Liver (tissue), 9 donors: Measurements from ENCODE around the gene FADS6. TPM values are rescaled to one million over a fixed set of nuclear protein-coding genes. Genes with fewer than 3 reads are reported as not detected.

Source experiments
- DNase-seq: peaks from one replicate; pipeline ENCODE4 v3.0.0-alpha.2; 2017; ENCODE audit warnings: low spot score
- H3K27ac ChIP-seq, 2 donors: one replicate each; pipeline ENCODE4 v1.7.0; 2013; ENCODE audit warnings: inconsistent platforms in 2 of 2, low read length in 2 of 2, control low read depth in 1 of 2, low read depth in 1 of 2, mild to moderate bottlenecking in 1 of 2
- H3K27me3 ChIP-seq, 4 donors: one replicate each; pipeline versions ENCODE4 v1.6.1 to v1.7.0; 2013; ENCODE audit warnings: low read length in 3 of 4, inconsistent platforms in 1 of 4, mild to moderate bottlenecking in 1 of 4, moderate library complexity in 1 of 4; ENCODE audit not compliant: control insufficient read depth in 4 of 4, insufficient read depth in 4 of 4
- H3K36me3 ChIP-seq, 4 donors: one replicate each; pipeline versions ENCODE4 v1.6.1 to v1.7.0; 2013; ENCODE audit warnings: low read length in 3 of 4, mild to moderate bottlenecking in 3 of 4, low read depth in 1 of 4, moderate library complexity in 1 of 4; ENCODE audit not compliant: control insufficient read depth in 4 of 4, insufficient read depth in 3 of 4
- H3K4me1 ChIP-seq, 4 donors: one replicate each; pipeline versions ENCODE4 v1.6.1 to v1.7.0; 2013; ENCODE audit warnings: low read length in 3 of 4, mild to moderate bottlenecking in 3 of 4, moderate library complexity in 1 of 4; ENCODE audit not compliant: control insufficient read depth in 4 of 4, insufficient read depth in 4 of 4
- H3K4me3 ChIP-seq, 3 donors: one replicate each; pipeline versions ENCODE4 v1.6.1 to v1.7.0; 2013; ENCODE audit warnings: low read length in 3 of 3, control low read depth in 1 of 3, low read depth in 1 of 3, mild to moderate bottlenecking in 1 of 3
- H3K9ac ChIP-seq, 2 donors: one replicate each; pipeline ENCODE4 v1.7.0; 2013; ENCODE audit warnings: low read length in 2 of 2, mild to moderate bottlenecking in 2 of 2, moderate library complexity in 2 of 2, control low read depth in 1 of 2, low read depth in 1 of 2
- H3K9me3 ChIP-seq, 4 donors: one replicate each; pipeline versions ENCODE4 v1.6.1 to v1.7.0; 2013; ENCODE audit warnings: low read length in 3 of 4; ENCODE audit not compliant: control insufficient read depth in 4 of 4
- CTCF ChIP-seq: fragments of 150-350 bp; IDR thresholded peaks from 2 replicates; pipeline ENCODE4 v1.5.1; 2017; ENCODE audit warnings: improper control_type of control experiment, low read depth, low read length; ENCODE audit not compliant: missing input control
- FOXA1 ChIP-seq: IDR thresholded peaks from 2 replicates; pipeline ENCODE4 v1.6.1; 2016; ENCODE audit warnings: antibody characterized with exemption
- FOXA2 ChIP-seq: IDR thresholded peaks from 2 replicates; pipeline ENCODE4 v1.6.1; 2016; ENCODE audit warnings: antibody characterized with exemption
- GABPA ChIP-seq, 2 donors: IDR thresholded peaks in 1 of 2; conservative IDR thresholded peaks in 1 of 2; 2 replicates each; pipeline ENCODE4 v1.6.1; 2016; ENCODE audit warnings: antibody characterized with exemption in 2 of 2, mild to moderate bottlenecking in 1 of 2, moderate library complexity in 1 of 2
- HNF4G ChIP-seq: IDR thresholded peaks from 2 replicates; pipeline ENCODE4 v1.6.1; 2016; ENCODE audit warnings: antibody characterized with exemption
- JUND ChIP-seq, 2 donors: IDR thresholded peaks; 2 replicates each; pipeline ENCODE4 v1.6.1; 2016; ENCODE audit warnings: antibody characterized with exemption in 2 of 2
- NR2F2 ChIP-seq: IDR thresholded peaks from 2 replicates; pipeline ENCODE4 v1.6.1; 2016; ENCODE audit warnings: antibody characterized with exemption
- RXRA ChIP-seq, 2 donors: IDR thresholded peaks; 2 replicates each; pipeline ENCODE4 v1.6.1; 2017 to 2018; ENCODE audit warnings: antibody characterized with exemption in 2 of 2, mild to moderate bottlenecking in 1 of 2
- SP1 ChIP-seq: IDR thresholded peaks from 2 replicates; pipeline ENCODE4 v1.6.1; 2018; ENCODE audit warnings: antibody characterized with exemption, mild to moderate bottlenecking
- TAF1 ChIP-seq: conservative IDR thresholded peaks from 2 replicates; pipeline ENCODE4 v1.6.1; 2016; ENCODE audit warnings: antibody characterized with exemption, mild to moderate bottlenecking
- YY1 ChIP-seq: IDR thresholded peaks from 2 replicates; pipeline ENCODE4 v1.6.1; 2016; ENCODE audit warnings: antibody characterized with exemption, mild to moderate bottlenecking
- WGBS: extraction: QIAGEN DNeasy Blood & Tissue Kit; methylation state at CpG from one replicate; pipeline ENCODE4 v1.1.7; 2013; 5-methylcytosine and 5-hydroxymethylcytosine counted together
- polyA plus RNA-seq, 2 donors: library from polyadenylated mRNA; stranded (reverse) in 1 of 2; unstranded in 1 of 2; fragments of 200-250 nt in 1 of 2; fragments of >200 nt in 1 of 2; fragmentation: Nextera tagmentation in 1 of 2; extraction: Ambion mirVana in 1 of 2; gene quantifications; one replicate each; pipeline versions ENCODE4 v1.2.1 to v1.2.3, GENCODE V29; 2013 to 2015
- total RNA-seq, 2 donors: library from RNA; depleted of rRNA; stranded (reverse); fragments of >200 nt; gene quantifications; one replicate each; pipeline ENCODE4 v1.2.3, GENCODE V29; 2014
- donor health status: healthy.
- donor health status: healthy.
- donor health status: healthy.
- donor health status: healthy.
- donor health status: healthy.

Gene FADS6
- total and polyA plus RNA-seq, 4 donors: 2.1 to 7.1 (median 4.2) TPM; not detected in 1

DNA sequence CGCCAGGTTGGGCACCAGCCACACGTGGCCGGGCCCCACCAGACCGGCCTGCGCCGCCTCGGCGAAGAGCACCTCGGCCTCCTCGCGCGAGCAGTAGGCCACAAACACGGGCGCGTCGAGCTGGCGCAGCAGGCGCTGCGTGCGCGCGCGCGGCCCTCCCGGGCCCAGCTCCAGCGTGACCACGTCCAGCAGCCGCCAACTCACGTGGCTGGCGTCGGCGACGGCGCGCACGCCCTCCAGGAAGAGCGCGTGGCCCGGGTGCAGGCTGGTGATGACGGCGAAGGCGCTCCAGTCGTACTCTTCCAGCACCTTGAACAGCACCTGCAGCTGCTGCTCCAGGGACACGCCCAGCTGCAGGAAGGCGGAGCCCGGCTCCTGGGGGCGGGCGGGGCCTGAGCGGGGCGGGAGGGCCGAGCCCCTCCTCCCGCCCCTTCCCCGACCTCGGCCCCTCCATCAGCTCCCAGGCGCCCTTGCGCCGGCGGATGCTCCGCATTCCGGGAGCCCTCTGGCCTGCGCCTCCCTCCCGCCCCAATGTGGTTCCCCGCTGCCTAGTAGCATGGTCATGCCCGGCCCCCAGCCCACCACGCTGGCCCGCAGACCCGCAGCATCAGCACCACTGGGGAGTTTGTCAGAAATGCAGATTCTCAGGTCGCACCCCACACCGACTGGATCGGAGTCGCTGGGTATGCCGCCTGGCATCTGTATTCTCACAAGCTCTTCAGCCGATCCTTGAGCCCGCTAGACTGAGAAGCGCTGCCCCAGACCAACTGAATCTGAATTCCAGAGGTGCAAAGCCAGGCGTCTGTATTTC, 41.0 kb downstream of the FADS6 start:
- Histone ChIP-seq H3K36me3 (no peaks in the 10 kb centered on the region), H3K27ac (no peak overlapping the region), H3K4me1 (no peaks in the 10 kb centered on the region), H3K9ac (no peak overlapping the region), H3K9me3 (no peaks in the 10 kb centered on the region), H3K27me3 (peaks cover 0 to 10% (median 5%) of the 10 kb centered on the region in 4 donors), H3K4me3 (no peak overlapping the region)
- DNase-seq: no peak
- TF ChIP-seq NR2F2: no peak
- TF ChIP-seq JUND (IDR thresholded peaks at IDR 0.05): no peak
- no peak for TF ChIP-seq FOXA1
- no peak for TF ChIP-seq GABPA (IDR thresholded peaks at IDR 0.05 in 1 of 2, conservative IDR thresholded peaks at IDR 0.05 in 1 of 2)
- no peak for TF ChIP-seq TAF1
- WGBS: 12% methylated on average over 76 of the region's 76 CpGs

DNA sequence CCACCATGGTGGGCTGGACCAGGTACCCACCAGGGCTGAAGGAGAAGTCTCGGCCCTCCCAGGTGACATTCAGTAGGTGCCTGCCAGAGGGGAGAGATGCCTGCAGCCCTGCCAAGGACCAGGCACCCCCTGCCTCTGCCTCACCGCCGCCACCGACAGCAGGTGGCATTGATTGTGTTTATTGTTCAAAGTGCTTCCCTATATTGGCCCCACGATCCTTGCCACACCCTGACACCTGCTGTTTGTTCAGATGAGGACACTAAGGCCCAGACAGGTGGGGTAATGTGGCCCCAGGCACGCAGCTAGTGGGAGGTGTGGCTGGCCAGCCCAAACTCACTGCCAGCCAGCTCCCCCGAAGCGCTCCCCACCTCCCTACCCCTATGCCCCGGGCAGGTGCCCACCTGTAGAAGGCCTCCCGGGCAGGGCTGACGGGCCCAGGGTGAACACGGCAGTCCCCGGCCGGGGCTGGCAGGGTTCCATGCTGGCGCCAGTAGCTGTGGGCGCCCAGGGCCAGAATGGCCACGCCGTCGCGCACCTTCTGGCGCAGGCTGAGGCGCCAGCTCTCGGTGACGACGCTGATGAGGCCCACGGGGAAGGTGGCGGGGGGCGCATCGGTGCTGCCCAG, 41.7 kb downstream of the FADS6 start:
- TF ChIP-seq RXRA (IDR thresholded peaks at IDR 0.05) (no peak), NR2F2 (no peak), GABPA (IDR thresholded peaks at IDR 0.05 in 1 of 2, conservative IDR thresholded peaks at IDR 0.05 in 1 of 2) (no peak), SP1 (no peak), FOXA1 (no peak), FOXA2 (no peak), JUND (IDR thresholded peaks at IDR 0.05) (no peak), CTCF (no peak)
- H3K27me3 ChIP-seq: peaks cover 0 to 9% (median 4%) of the 10 kb centered on the region in 4 donors
- no peak overlapping the region for H3K27ac ChIP-seq
- no peaks in the 10 kb centered on the region for H3K36me3 ChIP-seq
- H3K4me1 ChIP-seq: no peaks in the 10 kb centered on the region
- WGBS: 62% methylated on average over 29 of the region's 29 CpGs
- no peak for DNase-seq
- H3K4me3 ChIP-seq: no peak overlapping the region
- no peak overlapping the region for H3K9ac ChIP-seq
- H3K9me3 ChIP-seq: no peaks in the 10 kb centered on the region

GRCh38 chr17:74850914-74851313, 42.5 kb downstream of the FADS6 start:
- no peaks in the 10 kb centered on the region for H3K36me3 ChIP-seq
- no peak overlapping the region for H3K9ac ChIP-seq
- no peaks in the 10 kb centered on the region for H3K9me3 ChIP-seq
- no peak overlapping the region for H3K27ac ChIP-seq
- no peak for DNase-seq
- no peak for TF ChIP-seq HNF4G
- H3K4me1 ChIP-seq: no peaks in the 10 kb centered on the region
- no peak overlapping the region for H3K4me3 ChIP-seq
- peaks cover 0 to 9% (median 4%) of the 10 kb centered on the region in 4 donors for H3K27me3 ChIP-seq
- 53% methylated on average over 3 of the region's 3 CpGs for WGBS

DNA sequence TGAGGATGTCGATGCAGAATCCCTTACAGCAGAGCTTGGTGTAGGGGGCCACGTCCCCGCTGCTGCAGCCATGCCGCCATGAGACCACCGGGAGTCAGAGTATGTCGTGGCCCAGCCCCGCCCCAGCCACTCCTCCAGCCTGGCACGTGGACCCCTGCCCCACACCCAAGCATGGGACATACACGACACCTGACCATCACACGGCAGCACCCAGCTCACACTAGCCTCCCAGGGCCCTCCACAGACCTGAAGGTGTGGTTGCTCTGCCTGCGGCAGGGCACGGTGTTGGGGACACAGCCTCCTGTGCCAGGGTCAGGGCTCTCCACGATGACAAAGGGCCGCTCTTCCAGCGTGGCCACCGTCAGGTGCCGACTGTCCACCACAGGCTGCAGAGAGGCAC, 43.1 kb downstream of the FADS6 start:
- Histone ChIP-seq H3K9ac (no peak overlapping the region), H3K36me3 (no peaks in the 10 kb centered on the region), H3K27ac (no peak overlapping the region), H3K27me3 (peaks cover 0 to 9% (median 4%) of the 10 kb centered on the region in 4 donors), H3K4me3 (no peak overlapping the region), H3K4me1 (no peaks in the 10 kb centered on the region), H3K9me3 (no peaks in the 10 kb centered on the region)
- DNase-seq: no peak
- 86% methylated on average over 17 of the region's 17 CpGs for WGBS
- TF ChIP-seq SP1 (no peak), HNF4G (no peak), YY1 (no peak)
